ENCODE data around the gene RTRAF.

DNA sequence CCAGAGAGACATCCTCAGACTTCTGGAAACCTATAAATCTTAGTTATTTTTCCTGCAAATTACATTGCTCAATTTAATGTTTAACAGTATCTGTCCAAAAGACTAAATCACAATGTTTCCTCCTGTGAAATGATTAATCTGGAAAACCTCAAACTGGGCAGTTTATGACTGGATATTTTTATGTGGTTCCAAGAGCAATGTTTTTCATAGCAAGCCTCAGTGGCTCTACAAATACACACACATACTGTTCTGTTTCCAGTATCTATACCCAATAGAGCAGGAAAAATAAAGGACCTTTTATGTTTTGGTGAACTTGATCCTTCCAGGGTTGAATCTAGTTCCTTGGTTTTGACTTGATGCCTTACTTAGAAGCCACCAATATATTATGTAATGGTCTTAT, 70.3 kb downstream of the RTRAF start:
- no peak for TF ChIP-seq ZEB2 (IDR thresholded peaks at IDR 0.05)
- TF ChIP-seq TCF7 (IDR thresholded peaks at IDR 0.05; ENCODE audit: borderline replicate concordance): no peak
- no peak for TF ChIP-seq NR3C1 (CRISPR knock-in tag; IDR thresholded peaks at IDR 0.05)
- no peak for TF ChIP-seq FOS (IDR thresholded peaks at IDR 0.05; ENCODE audit: extremely low read depth, insufficient read length)
- TF ChIP-seq ZBTB1 (CRISPR knock-in tag; IDR thresholded peaks at IDR 0.05; ENCODE audit: borderline replicate concordance, low read depth): no peak
- no peak for TF ChIP-seq SMARCE1 (IDR thresholded peaks at IDR 0.05)

Data from K562 (cell line).